NCI-H345 treated with DMSO at 0.1 percent for 48 hours (cell line): ENCODE measurements around the gene YIF1A.

ENCODE experiments used
- DNase-seq: peaks from one replicate; lab custom pipeline; 2025; ENCODE audit not compliant: unreplicated experiment; lab: John Stamatoyannopoulos, UW

Gene YIF1A

DNA sequence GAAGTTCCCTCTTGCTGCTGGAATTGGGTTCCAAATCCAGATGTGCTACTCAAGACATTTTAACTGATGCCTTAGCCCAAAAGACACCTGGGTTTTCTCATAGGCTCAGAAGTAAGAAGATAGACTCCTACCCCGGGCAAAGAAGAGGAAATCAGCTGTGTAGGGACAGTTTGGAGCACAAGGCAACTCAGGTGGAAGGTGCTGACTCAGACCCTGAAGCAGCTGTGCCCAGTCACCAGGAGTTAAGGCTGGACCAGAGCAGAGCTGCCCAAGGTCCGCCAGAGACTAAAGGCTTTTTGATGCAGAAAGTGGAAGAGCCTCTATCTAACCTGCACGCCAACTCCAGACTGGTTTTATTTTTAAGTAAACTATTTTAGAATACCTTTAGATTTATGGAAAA lies 41.1 kb downstream of the YIF1A start:
- no peak for DNase-seq

DNA sequence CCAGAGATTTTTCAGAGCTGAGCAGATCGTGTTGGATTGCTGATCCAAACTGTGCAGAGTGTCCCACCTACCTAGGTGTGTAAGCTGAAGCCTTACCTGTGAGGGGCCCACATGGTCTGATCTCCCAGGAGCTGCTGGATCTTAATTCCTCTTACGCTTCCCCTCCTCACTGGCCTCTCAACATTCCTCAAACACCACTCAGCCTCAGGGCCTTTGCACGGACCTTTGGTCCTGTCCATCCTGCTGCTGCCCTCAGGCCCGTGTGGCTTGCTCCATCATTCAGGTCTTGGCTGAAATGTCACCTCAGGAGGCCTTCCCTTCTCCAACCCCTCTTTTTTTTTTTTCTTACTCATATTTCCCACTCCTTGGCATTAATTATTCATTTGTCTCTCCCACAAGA lies 41.6 kb downstream of the YIF1A start:
- no peak for DNase-seq

- DNase-seq: no peak
These were observed 45.0 kb downstream of the YIF1A start for GRCh38 chr11:66243782-66244535.

DNA sequence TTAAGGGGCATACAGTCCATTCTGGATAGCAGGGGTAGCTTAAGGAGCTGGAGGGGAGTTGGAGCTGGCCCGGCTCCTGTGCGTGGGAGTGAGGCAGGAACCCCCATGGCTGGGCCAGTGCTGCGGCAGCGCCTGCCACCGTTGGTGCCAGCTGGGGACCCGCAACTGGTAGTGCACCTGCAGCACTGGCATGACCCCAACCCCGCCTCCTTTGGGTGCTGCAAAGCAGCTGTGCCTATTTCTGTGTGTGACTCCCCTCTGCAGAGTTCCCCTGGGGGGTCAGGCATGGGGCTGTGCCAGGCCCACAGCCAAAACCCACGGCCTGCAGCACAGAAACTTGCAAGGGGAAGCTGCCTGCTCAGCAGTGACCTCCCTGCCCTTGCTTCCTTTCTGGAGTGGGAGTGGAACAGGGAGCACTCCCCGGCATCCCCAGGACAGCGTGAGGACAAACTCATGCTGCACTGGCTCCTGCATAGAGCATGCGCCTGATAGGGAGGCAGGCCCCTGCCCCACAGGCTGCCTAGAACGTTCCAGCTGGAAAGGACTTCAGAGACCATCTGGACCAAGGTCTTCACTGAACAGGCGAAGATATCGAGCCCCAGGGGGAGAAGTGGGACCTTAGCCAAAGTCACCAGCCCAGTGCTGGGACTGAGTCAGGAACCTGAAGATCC lies 46.7 kb downstream of the YIF1A start:
- no peak for DNase-seq

DNA sequence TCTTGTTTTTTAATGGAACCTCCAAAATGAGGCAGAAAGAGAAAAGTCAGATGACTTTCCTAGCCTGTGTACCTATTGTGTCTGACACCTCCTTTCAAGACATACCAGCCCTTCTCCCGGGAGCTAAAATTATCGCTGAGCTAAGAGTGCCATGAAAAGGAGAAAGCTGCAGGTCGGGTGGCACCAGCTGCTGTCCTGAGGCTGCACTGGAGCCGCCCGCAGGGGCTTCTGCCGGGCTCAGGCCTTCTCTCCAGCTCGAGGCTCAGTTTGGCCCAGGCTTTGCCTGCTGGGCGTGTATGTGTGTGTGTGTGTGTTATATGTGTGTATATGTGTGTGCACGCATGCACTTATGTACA lies 48.2 kb downstream of the YIF1A start:
- no peak for DNase-seq

- DNase-seq: no peak
These were observed 48.8 kb downstream of the YIF1A start for GRCh38 chr11:66239998-66240780.

GRCh38 chr11:66239511-66239910 lies 49.4 kb downstream of the YIF1A start:
- DNase-seq: no peak

DNA sequence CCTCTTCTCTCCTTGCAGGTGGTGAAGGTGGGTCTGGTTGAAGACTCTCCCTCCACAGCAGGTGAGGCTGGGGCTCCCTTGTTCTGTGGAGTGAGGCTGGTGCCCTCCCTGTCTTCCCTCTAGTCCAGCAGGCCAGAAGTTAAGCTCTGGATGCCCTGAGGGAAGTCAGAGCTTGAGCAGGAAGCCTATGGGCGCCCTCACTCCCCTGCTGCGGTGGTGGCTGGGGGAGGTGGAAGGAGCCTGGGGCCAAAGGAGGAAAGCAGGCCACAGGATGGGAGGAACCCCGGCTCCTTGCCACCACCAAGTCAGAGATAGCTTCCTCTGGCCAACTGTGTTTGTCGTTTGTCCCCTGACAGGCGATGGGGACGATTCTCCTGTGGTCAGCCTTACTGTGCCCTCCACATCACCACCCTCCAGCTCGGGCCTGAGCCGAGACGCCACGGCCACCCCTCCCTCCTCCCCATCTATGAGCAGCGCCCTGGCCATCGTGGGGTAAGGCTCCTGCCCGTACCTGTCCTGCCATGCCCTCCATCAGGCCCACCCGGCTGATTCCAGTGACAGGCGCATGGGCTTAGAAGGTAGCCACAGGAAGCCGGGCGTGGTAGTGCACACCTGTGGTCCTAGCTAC lies 50.0 kb downstream of the YIF1A start:
- DNase-seq: no peak

- no peak for DNase-seq
These were observed 51.1 kb downstream of the YIF1A start for GRCh38 chr11:66237867-66238266.

DNA sequence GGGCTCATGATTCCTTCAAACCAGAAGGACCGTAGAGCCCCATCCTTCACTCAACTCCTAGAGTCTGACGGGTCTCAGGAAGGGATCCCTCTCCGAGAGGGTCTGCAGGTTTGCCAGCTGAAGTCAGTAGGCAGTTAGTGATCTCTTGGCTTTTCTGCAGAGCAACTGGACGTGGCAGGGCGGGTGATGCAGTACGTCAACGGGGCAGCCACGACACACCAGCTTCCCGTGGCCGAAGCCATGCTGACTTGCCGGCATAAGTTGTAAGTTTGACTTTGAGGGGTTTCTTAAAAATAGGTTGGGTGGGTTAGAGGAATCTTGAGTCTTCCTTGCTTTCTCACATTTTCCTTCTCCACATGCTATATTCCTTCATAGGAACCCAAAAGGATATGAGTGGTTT lies 53.8 kb downstream of the YIF1A start:
- DNase-seq: no peak
